ENCODE results near the gene AMBRA1.

The AMBRA1 gene

GRCh38 chr11:46593550-46594373 lies at the start of gene AMBRA1:
Gene AMBRA1 (minus strand): TSS chr11:46594023. CDS start chr11:46548380, 45,643 bp downstream.
- peak; percentile 89 for DNase-seq

GRCh38 chr11:46643531-46643930 lies 49.7 kb upstream of the AMBRA1 start:
- DNase-seq, result no peak

GRCh38 chr11:46642627-46643335 lies 49.0 kb upstream of the AMBRA1 start:
- no peak for DNase-seq

- no peak for DNase-seq
Observed at GRCh38 chr11:46641639-46642038, 47.8 kb upstream of the AMBRA1 start.

- DNase-seq, result no peak
Observed at GRCh38 chr11:46640036-46640788, 46.4 kb upstream of the AMBRA1 start.

- peak; percentile 98 for DNase-seq
Observed at GRCh38 chr11:46639197-46639839, 45.5 kb upstream of the AMBRA1 start.

- no peak for DNase-seq
Observed at GRCh38 chr11:46637546-46637945, 43.7 kb upstream of the AMBRA1 start.

GRCh38 chr11:46635557-46636139 lies 41.8 kb upstream of the AMBRA1 start:
- no peak for DNase-seq

- peak; percentile 40 for DNase-seq
Observed at GRCh38 chr11:46633291-46634217, 39.7 kb upstream of the AMBRA1 start.

GRCh38 chr11:46632502-46632901 lies 38.7 kb upstream of the AMBRA1 start:
- DNase-seq, result no peak

GRCh38 chr11:46631676-46632075 lies 37.9 kb upstream of the AMBRA1 start:
- DNase-seq, result no peak

- DNase-seq, result no peak
Observed at GRCh38 chr11:46630237-46630636, 36.4 kb upstream of the AMBRA1 start.

- DNase-seq, result no peak
Observed at GRCh38 chr11:46628961-46629360, 35.1 kb upstream of the AMBRA1 start.

GRCh38 chr11:46625406-46625805 lies 31.6 kb upstream of the AMBRA1 start:
- DNase-seq, result no peak

GRCh38 chr11:46618837-46619236 lies 25.0 kb upstream of the AMBRA1 start:
- peak; percentile 16 for DNase-seq

- DNase-seq, result no peak
Observed at GRCh38 chr11:46617972-46618314, 24.1 kb upstream of the AMBRA1 start.

- DNase-seq, result peak; percentile 79
Observed at GRCh38 chr11:46617134-46617971, 23.5 kb upstream of the AMBRA1 start, which contains the start of the genes ATG13 and HARBI1. Gene ATG13 (plus strand): TSS chr11:46617553. CDS start chr11:46644292, 26,739 bp downstream. Gene HARBI1 (minus strand): TSS chr11:46617227. CDS start chr11:46616237, 990 bp downstream.

GRCh38 chr11:46616551-46617133 lies 22.8 kb upstream of the AMBRA1 start:
- DNase-seq, result no peak

- DNase-seq, result no peak
Observed at GRCh38 chr11:46615756-46616155, 21.9 kb upstream of the AMBRA1 start.

- DNase-seq, result no peak
Observed at GRCh38 chr11:46612326-46612725, 18.5 kb upstream of the AMBRA1 start.

All from MV-4-11 (cell line).